ENCODE data around the gene GRID2.

GRCh38 chr4:93732509-93732908, 1428.7 kb downstream of the GRID2 start:
- TF ChIP-seq CREB1 (IDR thresholded peaks at IDR 0.05) (no peak), CREB1 (CRISPR knock-in tag; IDR thresholded peaks at IDR 0.05) (no peak), HNRNPL (IDR thresholded peaks at IDR 0.05; ENCODE audit: low read depth, low read length) (no peak), MYC (IDR thresholded peaks at IDR 0.05; ENCODE audit: low read depth, low read length) (no peak), MYC (CRISPR knock-in tag; IDR thresholded peaks at IDR 0.05; ENCODE audit: borderline replicate concordance, low read depth) (no peak), CTCF (IDR thresholded peaks at IDR 0.05 in 2 of 3, conservative IDR thresholded peaks at IDR 0.05 in 1 of 3; ENCODE audit: insufficient read depth in 2 of 3, low read depth in 1 of 3, low read length in 3 of 3) (no peak), ZC3H11A (IDR thresholded peaks at IDR 0.05; ENCODE audit: low read depth, low read length) (no peak), ZNF512 (tag; IDR thresholded peaks at IDR 0.05) (no peak), REST (IDR thresholded peaks at IDR 0.05; ENCODE audit: borderline replicate concordance) (no peak), REST (CRISPR knock-in tag; IDR thresholded peaks at IDR 0.05; ENCODE audit: low read depth) (no peak), CBX8 (IDR thresholded peaks at IDR 0.05; ENCODE audit: borderline replicate concordance, extremely low read depth, low read depth, low read length, poor library complexity, severe bottlenecking) (no peak), MLLT1 (IDR thresholded peaks at IDR 0.05) (no peak), TAF1 (IDR thresholded peaks at IDR 0.05; ENCODE audit: control insufficient read depth, extremely low read depth, insufficient read depth, low read length, severe bottlenecking) (no peak), ZNF398 (CRISPR knock-in tag; IDR thresholded peaks at IDR 0.05) (no peak), CHD2 (IDR thresholded peaks at IDR 0.05; ENCODE audit: low read depth, low read length) (no peak), SRSF9 (IDR thresholded peaks at IDR 0.05; ENCODE audit: borderline replicate concordance, low read depth, low read length) (no peak), MXD1 (CRISPR knock-in tag; IDR thresholded peaks at IDR 0.05; ENCODE audit: borderline replicate concordance, poor library complexity, severe bottlenecking) (no peak)
